HG03460 (cell line): ENCODE results near the gene EIF1AY.
A peak's percentile ranks its signal among the peaks of the same experiment; 100 is the strongest.
"Not testable (repeated sequence)": the region's sequence is repeated elsewhere in the genome, so short reads cannot be mapped to it uniquely, and the experiment has no call there.

ENCODE experiments used
- ATAC-seq: cut with Tn5 transposase; IDR thresholded peaks from one replicate; pipeline ENCODE4 v1.9.1; 2021; ENCODE audit not compliant: unreplicated experiment

Gene EIF1AY, protein sequence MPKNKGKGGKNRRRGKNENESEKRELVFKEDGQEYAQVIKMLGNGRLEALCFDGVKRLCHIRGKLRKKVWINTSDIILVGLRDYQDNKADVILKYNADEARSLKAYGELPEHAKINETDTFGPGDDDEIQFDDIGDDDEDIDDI

GRCh38 chrY:20575531-20576121 is at the start of gene EIF1AY:
TSS of gene EIF1AY (plus strand) at chrY:20575776. CDS start at chrY:20575872, 96 bp downstream.
- ATAC-seq, result peak; percentile 96

DNA sequence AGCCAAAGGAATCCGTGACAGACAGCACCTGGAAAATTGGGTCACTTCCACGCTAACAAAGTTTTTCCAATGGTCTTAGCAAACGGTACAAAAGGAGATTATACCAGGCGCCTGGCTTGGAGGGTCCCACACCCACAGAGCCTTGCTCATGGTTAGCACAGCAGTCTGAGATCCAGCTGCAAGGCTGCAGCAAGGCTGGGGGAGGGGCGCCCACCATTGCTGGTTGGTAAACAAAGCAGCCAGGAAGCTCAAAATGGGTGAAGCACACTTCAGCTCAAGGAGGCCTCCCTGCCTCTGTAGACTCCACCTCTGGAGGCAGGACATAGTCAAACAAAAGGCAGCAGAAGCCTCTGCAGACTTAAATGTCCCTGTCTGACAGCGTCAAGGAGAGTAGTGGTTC is 47.1 kb upstream of the EIF1AY start:
- no peak for ATAC-seq

- no peak for ATAC-seq
Measured at GRCh38 chrY:20538186-20538585, 37.4 kb upstream of the EIF1AY start.

GRCh38 chrY:20538933-20539332 is 36.6 kb upstream of the EIF1AY start:
- ATAC-seq, result no peak

DNA sequence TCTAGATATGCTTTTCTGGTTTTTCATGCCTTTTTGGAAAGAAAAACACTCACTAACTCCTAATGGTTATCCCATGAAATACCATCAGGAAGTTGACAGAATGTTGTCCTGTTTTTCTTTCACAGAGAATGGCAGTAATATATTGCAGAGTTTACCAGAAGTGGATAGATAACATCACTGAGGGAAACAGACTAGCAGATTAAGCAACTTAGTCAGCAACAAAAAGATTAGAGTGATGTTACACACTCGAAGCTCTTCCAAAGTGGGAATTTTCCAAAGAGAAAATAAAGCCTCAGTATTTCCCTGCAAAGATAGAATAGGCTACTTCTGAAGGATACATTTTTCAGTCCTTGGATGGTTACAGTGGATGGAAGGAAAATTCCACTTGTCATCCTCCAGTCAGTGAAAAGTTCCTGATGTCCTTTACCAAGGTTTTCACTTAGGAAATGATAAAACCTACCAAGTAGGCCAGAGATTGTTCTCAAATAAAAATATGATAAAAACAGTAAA is 31.1 kb upstream of the EIF1AY start:
- ATAC-seq, result no peak

- no peak for ATAC-seq
Measured at GRCh38 chrY:20546071-20546470, 29.5 kb upstream of the EIF1AY start.

DNA sequence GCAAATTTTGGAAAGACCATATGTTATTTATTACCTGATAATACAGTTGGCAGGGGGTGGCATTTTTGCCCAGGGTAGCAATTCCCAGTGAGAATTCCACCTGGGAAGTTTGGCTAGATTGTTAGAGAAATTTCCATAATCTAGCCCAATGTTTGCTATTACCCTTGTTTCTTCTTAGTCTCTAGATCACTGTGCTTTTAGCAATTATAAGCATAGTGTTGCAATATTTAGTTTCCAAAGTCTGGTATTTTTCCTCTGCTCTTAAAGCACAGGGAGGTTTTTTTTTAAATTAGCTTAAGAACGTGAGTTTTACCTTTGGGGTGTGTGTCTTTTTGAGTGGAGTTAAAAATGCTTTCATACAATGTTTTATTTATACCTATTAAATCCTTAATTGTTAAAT is 26.3 kb upstream of the EIF1AY start:
- ATAC-seq, result no peak

GRCh38 chrY:20551840-20552239 is 23.7 kb upstream of the EIF1AY start:
- no peak for ATAC-seq

GRCh38 chrY:20552764-20553323 is 22.7 kb upstream of the EIF1AY start:
- ATAC-seq, result not testable (repeated sequence)

GRCh38 chrY:20555820-20556219 is 19.8 kb upstream of the EIF1AY start:
- ATAC-seq, result no peak

DNA sequence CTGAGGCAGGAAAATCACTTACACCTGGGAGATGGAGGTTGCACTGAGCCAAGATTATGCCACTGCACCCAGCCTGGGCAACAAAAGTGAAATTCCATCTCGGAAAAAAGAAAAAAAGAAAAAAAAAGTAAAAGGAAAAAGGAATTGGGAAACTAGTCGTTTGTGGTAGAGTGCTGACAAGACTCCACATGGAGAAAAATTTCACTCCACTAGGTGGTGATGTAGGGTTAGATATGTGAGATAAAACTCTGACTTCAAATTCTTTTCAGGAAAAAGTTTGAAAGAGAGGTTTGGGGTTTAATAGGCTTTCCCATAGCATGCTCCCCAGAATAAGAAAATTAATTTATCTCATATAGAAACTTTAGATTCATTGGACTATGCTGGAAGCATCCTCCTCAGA is 16.9 kb upstream of the EIF1AY start:
- ATAC-seq, result no peak

DNA sequence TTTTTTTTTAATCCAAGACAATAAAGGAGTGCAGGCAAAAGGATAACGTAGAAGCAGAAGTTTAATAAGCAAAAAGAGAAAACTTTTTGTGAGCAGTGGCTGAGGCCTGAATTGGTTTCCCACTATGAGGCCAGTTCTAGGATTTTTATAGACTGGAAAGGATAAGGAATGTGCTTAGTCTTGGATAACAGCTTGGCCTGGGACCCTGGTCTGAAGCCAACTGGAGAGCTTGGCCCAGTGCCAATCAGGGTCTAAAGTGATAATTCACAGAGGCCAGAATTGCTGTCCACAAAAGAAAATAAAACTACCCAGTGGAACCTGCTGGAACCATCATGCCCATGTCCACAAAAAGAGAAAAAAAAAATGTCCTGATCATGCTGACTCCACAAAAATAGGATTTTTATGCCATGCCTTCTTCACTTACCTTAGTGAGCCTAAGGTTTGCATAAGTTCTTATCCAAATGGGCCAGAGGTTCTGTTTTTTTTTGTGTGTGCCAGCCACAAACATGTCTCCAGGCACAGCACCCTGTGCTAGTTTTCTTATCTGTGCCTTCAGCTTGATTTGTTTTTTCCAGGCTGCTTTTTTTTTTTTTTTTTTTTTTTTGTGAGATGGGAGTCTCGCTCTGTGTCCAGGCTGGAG is 15.6 kb upstream of the EIF1AY start:
- no peak for ATAC-seq

GRCh38 chrY:20571306-20571705 is 4.3 kb upstream of the EIF1AY start:
- no peak for ATAC-seq

DNA sequence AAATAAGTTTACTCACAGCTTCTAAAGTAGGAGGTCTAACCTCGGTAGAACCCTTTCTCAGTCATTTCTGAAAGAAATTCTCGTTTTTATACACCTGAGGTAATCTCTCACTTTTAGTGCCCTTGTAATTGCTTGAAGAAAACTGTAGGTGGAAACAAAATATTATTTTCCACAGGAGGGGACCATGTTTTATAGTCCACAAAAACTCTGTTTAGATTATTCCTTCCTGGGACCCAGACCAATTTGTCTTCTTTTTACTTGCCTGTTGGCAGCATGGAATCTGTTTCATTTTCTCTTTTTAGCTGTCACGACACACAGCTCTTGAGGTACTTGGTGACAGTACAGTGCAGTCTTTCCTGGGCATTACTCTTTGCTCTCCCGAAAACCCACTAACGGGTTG is 930 bp downstream of the EIF1AY start:
- ATAC-seq, result no peak

GRCh38 chrY:20578206-20578605 is 2.6 kb downstream of the EIF1AY start:
- ATAC-seq, result no peak

DNA sequence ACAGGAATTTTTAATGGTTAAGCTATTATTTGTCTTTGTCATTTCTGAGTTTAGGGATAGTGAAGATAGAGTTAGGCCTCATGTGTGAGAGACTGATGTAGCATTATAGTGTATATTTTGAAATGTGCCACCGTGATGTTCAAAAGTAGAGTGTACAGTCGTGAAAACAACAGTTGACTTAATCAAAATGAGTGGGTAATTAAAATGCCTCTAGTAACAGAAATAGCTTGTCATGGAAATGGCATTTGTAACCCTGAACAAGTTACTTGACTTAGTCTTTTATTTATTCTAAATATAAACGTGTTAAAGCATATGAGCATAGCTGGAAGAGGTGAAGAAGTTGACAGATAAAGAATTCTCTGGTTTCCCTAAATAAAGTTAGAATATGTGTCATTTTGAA is 6.1 kb downstream of the EIF1AY start:
- no peak for ATAC-seq

GRCh38 chrY:20586161-20586560 is 10.6 kb downstream of the EIF1AY start:
- no peak for ATAC-seq
